Colonic mucosa (tissue), 4 donors: Measurements from ENCODE around the gene PTTG1IP. TPM values are rescaled to one million over a fixed set of nuclear protein-coding genes. Genes with fewer than 3 reads are reported as not detected.

Experiments used
- DNase-seq: peaks from one replicate; pipeline ENCODE4 v3.0.0-alpha.2; 2020
- H3K27ac ChIP-seq: fragments of 200-600 bp; one replicate; pipeline ENCODE4 v1.8.0; 2021
- H3K27me3 ChIP-seq: fragments of 200-600 bp; one replicate; pipeline ENCODE4 v1.8.0; 2021
- H3K36me3 ChIP-seq: fragments of 200-600 bp; one replicate; pipeline ENCODE4 v1.8.0; 2021
- H3K4me1 ChIP-seq: fragments of 200-600 bp; one replicate; pipeline ENCODE4 v1.8.0; 2021; ENCODE audit warnings: mild to moderate bottlenecking
- H3K4me3 ChIP-seq: fragments of 200-600 bp; one replicate; pipeline ENCODE4 v1.8.0; 2021
- H3K9ac ChIP-seq, 2 donors: one replicate each; pipeline ENCODE4 v1.7.0; 2013; ENCODE audit warnings: control low read depth in 2 of 2, low read depth in 2 of 2, low read length in 2 of 2
- H3K9me3 ChIP-seq: fragments of 200-600 bp; one replicate; pipeline ENCODE4 v1.8.0; 2021
- intact Hi-C: fragments of 100-400 bp; cut with DNase I; formaldehyde crosslinking; loops from one replicate; pipeline ENCODE4 v1.14.1; 2022
- total RNA-seq, 2 donors: library from RNA; stranded (reverse); fragmentation: NEBNext Ultra II Directional in 1 of 2; extraction: Animal tissue kit (Norgen Biotek cat#: 25700) in 1 of 2; gene quantifications; one replicate each; pipeline ENCODE4 v1.2.1, GENCODE V29; 2021
- TF ChIP-seq, protein P1 (sequence below): fragments of 200-600 bp; IDR thresholded peaks from one replicate; pipeline ENCODE4 v1.8.0; 2022; ENCODE audit warnings: antibody characterized with exemption, mild to moderate bottlenecking
- donor health status: healthy.
- donor health status: DM: no; HTN: no; CAD: no.
- donor health status: DM: no; HTN: no; CAD: no.

Gene PTTG1IP
- total RNA-seq, 2 donors from 2014 or later = 218 to 414 TPM

- Histone ChIP-seq H3K27me3 (no peaks in the 10 kb centered on the region), H3K4me1 (peaks cover 4% of the 10 kb centered on the region), H3K27ac (no peak overlapping the region), H3K9me3 (no peaks in the 10 kb centered on the region), H3K9ac (no peak overlapping the region), H3K4me3 (no peak overlapping the region), H3K36me3 (no peaks in the 10 kb centered on the region)
- intact Hi-C loops = no loop called here
- TF ChIP-seq, protein P1, sequence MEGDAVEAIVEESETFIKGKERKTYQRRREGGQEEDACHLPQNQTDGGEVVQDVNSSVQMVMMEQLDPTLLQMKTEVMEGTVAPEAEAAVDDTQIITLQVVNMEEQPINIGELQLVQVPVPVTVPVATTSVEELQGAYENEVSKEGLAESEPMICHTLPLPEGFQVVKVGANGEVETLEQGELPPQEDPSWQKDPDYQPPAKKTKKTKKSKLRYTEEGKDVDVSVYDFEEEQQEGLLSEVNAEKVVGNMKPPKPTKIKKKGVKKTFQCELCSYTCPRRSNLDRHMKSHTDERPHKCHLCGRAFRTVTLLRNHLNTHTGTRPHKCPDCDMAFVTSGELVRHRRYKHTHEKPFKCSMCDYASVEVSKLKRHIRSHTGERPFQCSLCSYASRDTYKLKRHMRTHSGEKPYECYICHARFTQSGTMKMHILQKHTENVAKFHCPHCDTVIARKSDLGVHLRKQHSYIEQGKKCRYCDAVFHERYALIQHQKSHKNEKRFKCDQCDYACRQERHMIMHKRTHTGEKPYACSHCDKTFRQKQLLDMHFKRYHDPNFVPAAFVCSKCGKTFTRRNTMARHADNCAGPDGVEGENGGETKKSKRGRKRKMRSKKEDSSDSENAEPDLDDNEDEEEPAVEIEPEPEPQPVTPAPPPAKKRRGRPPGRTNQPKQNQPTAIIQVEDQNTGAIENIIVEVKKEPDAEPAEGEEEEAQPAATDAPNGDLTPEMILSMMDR = peak; percentile 75
- DNase-seq = peak; percentile 69
Observed at GRCh38 chr21:44892536-44893277, 19.2 kb upstream of the PTTG1IP start.

DNA sequence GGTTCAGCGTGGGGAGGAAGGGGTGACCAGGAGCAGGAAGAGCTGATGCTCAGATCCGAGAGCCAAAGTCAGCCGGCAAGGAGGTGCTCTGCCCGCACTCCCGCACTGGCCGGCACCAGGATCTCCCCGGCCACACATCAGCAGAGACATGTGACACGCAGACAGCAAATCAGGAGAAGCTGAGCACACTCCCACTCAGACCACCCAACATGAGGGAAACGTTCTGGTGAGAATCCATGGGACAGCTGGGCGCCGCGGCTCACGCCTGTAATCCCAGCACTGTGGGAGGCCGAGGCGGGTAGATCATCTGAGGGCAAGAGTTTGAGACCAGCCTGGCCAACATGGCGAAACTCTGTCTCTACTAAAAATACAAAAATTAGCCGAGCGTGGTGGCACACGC lies 18.6 kb upstream of the PTTG1IP start:
- Histone ChIP-seq H3K27me3 (no peaks in the 10 kb centered on the region), H3K9ac (no peak overlapping the region), H3K36me3 (no peaks in the 10 kb centered on the region), H3K27ac (no peak overlapping the region), H3K4me3 (no peak overlapping the region), H3K4me1 (no peaks in the 10 kb centered on the region), H3K9me3 (no peaks in the 10 kb centered on the region)
- DNase-seq = no peak
- intact Hi-C loops = no loop called here
- TF ChIP-seq, protein P1 = no peak

DNA sequence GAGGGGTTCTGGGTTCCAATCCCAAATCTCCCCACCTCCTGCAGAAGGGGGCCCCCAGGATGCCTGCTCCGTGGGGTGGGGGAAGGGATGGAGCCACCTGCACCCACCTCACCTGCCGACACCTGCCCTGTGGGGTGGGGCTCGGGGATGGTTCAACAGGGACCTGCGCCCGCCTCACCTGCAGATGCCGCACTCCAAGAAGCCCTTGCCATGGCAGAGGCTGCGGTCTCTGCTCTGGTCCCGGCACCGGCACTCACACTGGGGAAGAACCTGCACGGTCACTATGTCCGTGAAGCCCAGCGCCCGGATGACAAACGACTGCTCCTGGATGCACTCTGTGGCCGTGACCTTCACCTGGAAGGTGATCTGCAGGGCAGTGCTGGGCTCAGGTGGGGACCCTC lies 18.1 kb upstream of the PTTG1IP start:
- H3K4me1 ChIP-seq = no peaks in the 10 kb centered on the region
- no peak overlapping the region for H3K27ac ChIP-seq
- H3K27me3 ChIP-seq = no peaks in the 10 kb centered on the region
- DNase-seq = no peak
- TF ChIP-seq, protein P1 = no peak
- intact Hi-C loops = loop anchor here (2.0 kb wide), 1 partner anchor 41 kb away; no protein-coding TSS in a partner anchor
- no peak overlapping the region for H3K9ac ChIP-seq
- no peak overlapping the region for H3K4me3 ChIP-seq
- no peaks in the 10 kb centered on the region for H3K9me3 ChIP-seq
- H3K36me3 ChIP-seq = no peaks in the 10 kb centered on the region

DNA sequence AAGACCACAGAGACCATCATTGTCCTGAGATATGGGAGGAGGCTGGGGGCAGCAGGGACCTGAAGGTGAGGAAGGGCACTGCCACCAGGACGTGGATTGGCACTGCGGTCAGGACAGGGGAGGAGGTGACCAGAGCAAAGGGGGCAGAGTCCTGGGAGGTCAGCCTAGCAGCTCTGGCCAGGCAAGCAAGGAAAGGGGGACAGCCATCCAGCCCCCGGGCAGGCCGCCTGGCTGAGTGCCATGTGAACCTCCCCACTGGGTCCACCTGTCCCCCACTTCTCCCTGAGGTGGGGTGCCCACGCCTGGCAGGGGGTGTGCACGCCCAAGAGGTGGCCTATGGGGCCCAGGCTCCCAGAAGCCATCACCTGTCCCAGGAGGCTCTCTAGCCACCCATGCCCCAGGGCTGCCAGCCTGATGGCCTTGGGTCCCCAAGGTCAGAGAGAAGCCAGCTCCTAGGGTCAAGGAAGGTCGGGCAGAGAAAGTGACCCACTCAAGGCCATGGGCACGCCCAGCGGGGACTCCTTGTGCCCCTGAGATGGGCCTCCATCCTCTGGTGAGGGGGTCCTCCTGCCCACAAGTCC lies 17.6 kb upstream of the PTTG1IP start:
- no peaks in the 10 kb centered on the region for H3K36me3 ChIP-seq
- H3K27ac ChIP-seq = no peak overlapping the region
- intact Hi-C loops = loop anchor here (2.0 kb wide), 1 partner anchor 42 kb away; no protein-coding TSS in a partner anchor
- TF ChIP-seq, protein P1 = no peak
- H3K9ac ChIP-seq = no peak overlapping the region
- H3K4me1 ChIP-seq = no peaks in the 10 kb centered on the region
- H3K9me3 ChIP-seq = no peaks in the 10 kb centered on the region
- H3K4me3 ChIP-seq = no peak overlapping the region
- H3K27me3 ChIP-seq = no peaks in the 10 kb centered on the region
- DNase-seq = no peak

DNA sequence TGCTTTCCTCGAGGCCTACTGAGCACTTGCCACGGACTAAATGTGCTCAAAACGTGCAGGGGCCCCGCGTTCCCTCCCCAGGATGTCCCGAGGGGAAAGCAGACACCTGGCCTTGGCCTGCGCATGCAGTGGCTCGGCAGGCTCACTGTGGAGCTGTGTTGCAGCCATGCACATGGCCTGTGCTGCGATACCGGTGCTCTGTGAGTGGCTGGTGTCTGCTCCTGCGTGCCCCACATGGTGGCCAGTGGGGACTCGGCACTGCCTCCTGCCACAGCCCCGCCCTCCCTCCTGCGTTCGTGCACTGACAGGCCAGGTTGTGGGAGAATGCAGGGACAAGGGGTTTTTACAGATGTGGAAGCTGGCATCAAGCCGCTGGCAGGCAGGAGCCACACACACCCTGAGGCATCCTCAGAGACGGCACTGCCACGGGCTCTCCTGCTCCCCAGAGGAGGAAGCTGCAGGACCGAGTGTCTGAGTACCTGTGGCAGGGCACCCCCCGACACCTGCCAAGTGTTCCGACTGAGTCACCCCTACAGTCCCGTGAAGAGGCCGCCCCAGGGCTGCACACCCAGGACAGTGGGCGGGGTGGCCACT lies 16.9 kb upstream of the PTTG1IP start:
- intact Hi-C loops = loop anchor here (2.0 kb wide), 1 partner anchor 42 kb away; no protein-coding TSS in a partner anchor
- Histone ChIP-seq H3K27me3 (no peaks in the 10 kb centered on the region), H3K36me3 (no peaks in the 10 kb centered on the region), H3K27ac (no peak overlapping the region), H3K9ac (no peak overlapping the region), H3K9me3 (no peaks in the 10 kb centered on the region), H3K4me1 (no peaks in the 10 kb centered on the region), H3K4me3 (no peak overlapping the region)
- TF ChIP-seq, protein P1 = no peak
- DNase-seq = no peak
